H1 (cell line): ENCODE measurements around the gene FOXL2. TPM values are rescaled to one million over a fixed set of nuclear protein-coding genes. Genes with fewer than 3 reads are reported as not detected.

Source experiments
- BRCA1 ChIP-seq: IDR thresholded peaks from 2 replicates; pipeline ENCODE4 v1.6.1; 2012; ENCODE audit warnings: low read depth, low read length, improper control_type of control experiment
- EZH2 ChIP-seq: fragments of 200-600 bp; sonication (generic); IDR thresholded peaks from 2 replicates; pipeline ENCODE4 v1.7.1; 2012; ENCODE audit warnings: low read depth, mild to moderate bottlenecking, moderate library complexity, low read length, inconsistent platforms; ENCODE audit not compliant: severe bottlenecking
- polyA plus RNA-seq, 7 experiments: library from polyadenylated mRNA; depleted of rRNA in 3 of 7; stranded (reverse) in 5 of 7; unstranded in 2 of 7; fragments of >200 nt in 5 of 7; fragments of 200-250 nt in 2 of 7; gene quantifications; 1 replicate in 5 of 7; 2 replicates in 1 of 7; 4 replicates in 1 of 7; pipeline versions ENCODE4 v1.2.1 to v1.2.3, GENCODE V29; 2011 to 2013; ENCODE audit warnings: missing spikeins in 2 of 7, mixed read lengths in 2 of 7
- total RNA-seq: library from RNA; stranded (reverse); fragmentation: NEBNext Ultra II Directional; extraction: Animal tissue kit (Norgen Biotek cat#: 25700); gene quantifications from 2 replicates; pipeline ENCODE4 v1.2.1, GENCODE V29; 2021
- TF ChIP-seq, protein P1 (sequence below): fragments of 300-600 bp; sonication (generic); IDR thresholded peaks from 2 replicates; pipeline ENCODE4 v1.7.1; 2012; ENCODE audit warnings: low read length, moderate library complexity, mild to moderate bottlenecking, inconsistent platforms; ENCODE audit not compliant: insufficient replicate concordance

Gene FOXL2
- total and polyA plus RNA-seq, 2 of the 8 experiments (the other 6 are each of a cell fraction or from before 2014, with no cell fraction given) = 0.59 to 2.4 TPM

DNA sequence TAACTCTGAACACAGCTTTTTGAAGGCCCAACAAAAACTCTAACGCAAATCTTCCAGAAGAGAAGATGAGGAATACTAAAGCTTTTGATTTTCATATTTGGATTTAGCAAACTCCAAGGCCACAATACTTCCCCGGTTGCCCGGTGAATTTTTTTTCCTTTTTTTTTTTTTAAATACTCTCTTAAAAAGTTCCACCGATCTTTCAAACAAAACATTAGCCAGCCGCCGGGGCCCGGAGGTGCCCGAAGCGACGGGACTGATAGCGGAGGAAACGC lies 2.3 kb downstream of the FOXL2 start (continued):
- TF ChIP-seq, protein P1, sequence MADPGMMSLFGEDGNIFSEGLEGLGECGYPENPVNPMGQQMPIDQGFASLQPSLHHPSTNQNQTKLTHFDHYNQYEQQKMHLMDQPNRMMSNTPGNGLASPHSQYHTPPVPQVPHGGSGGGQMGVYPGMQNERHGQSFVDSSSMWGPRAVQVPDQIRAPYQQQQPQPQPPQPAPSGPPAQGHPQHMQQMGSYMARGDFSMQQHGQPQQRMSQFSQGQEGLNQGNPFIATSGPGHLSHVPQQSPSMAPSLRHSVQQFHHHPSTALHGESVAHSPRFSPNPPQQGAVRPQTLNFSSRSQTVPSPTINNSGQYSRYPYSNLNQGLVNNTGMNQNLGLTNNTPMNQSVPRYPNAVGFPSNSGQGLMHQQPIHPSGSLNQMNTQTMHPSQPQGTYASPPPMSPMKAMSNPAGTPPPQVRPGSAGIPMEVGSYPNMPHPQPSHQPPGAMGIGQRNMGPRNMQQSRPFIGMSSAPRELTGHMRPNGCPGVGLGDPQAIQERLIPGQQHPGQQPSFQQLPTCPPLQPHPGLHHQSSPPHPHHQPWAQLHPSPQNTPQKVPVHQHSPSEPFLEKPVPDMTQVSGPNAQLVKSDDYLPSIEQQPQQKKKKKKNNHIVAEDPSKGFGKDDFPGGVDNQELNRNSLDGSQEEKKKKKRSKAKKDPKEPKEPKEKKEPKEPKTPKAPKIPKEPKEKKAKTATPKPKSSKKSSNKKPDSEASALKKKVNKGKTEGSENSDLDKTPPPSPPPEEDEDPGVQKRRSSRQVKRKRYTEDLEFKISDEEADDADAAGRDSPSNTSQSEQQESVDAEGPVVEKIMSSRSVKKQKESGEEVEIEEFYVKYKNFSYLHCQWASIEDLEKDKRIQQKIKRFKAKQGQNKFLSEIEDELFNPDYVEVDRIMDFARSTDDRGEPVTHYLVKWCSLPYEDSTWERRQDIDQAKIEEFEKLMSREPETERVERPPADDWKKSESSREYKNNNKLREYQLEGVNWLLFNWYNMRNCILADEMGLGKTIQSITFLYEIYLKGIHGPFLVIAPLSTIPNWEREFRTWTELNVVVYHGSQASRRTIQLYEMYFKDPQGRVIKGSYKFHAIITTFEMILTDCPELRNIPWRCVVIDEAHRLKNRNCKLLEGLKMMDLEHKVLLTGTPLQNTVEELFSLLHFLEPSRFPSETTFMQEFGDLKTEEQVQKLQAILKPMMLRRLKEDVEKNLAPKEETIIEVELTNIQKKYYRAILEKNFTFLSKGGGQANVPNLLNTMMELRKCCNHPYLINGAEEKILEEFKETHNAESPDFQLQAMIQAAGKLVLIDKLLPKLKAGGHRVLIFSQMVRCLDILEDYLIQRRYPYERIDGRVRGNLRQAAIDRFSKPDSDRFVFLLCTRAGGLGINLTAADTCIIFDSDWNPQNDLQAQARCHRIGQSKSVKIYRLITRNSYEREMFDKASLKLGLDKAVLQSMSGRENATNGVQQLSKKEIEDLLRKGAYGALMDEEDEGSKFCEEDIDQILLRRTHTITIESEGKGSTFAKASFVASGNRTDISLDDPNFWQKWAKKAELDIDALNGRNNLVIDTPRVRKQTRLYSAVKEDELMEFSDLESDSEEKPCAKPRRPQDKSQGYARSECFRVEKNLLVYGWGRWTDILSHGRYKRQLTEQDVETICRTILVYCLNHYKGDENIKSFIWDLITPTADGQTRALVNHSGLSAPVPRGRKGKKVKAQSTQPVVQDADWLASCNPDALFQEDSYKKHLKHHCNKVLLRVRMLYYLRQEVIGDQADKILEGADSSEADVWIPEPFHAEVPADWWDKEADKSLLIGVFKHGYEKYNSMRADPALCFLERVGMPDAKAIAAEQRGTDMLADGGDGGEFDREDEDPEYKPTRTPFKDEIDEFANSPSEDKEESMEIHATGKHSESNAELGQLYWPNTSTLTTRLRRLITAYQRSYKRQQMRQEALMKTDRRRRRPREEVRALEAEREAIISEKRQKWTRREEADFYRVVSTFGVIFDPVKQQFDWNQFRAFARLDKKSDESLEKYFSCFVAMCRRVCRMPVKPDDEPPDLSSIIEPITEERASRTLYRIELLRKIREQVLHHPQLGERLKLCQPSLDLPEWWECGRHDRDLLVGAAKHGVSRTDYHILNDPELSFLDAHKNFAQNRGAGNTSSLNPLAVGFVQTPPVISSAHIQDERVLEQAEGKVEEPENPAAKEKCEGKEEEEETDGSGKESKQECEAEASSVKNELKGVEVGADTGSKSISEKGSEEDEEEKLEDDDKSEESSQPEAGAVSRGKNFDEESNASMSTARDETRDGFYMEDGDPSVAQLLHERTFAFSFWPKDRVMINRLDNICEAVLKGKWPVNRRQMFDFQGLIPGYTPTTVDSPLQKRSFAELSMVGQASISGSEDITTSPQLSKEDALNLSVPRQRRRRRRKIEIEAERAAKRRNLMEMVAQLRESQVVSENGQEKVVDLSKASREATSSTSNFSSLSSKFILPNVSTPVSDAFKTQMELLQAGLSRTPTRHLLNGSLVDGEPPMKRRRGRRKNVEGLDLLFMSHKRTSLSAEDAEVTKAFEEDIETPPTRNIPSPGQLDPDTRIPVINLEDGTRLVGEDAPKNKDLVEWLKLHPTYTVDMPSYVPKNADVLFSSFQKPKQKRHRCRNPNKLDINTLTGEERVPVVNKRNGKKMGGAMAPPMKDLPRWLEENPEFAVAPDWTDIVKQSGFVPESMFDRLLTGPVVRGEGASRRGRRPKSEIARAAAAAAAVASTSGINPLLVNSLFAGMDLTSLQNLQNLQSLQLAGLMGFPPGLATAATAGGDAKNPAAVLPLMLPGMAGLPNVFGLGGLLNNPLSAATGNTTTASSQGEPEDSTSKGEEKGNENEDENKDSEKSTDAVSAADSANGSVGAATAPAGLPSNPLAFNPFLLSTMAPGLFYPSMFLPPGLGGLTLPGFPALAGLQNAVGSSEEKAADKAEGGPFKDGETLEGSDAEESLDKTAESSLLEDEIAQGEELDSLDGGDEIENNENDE = no peak
- peak; percentile 64 for TF ChIP-seq EZH2
- no peak for TF ChIP-seq BRCA1
